ENCODE results near the gene NLGN4X.
A peak's percentile ranks its signal among the peaks of the same experiment; 100 is the strongest.

Gene NLGN4X

DNA sequence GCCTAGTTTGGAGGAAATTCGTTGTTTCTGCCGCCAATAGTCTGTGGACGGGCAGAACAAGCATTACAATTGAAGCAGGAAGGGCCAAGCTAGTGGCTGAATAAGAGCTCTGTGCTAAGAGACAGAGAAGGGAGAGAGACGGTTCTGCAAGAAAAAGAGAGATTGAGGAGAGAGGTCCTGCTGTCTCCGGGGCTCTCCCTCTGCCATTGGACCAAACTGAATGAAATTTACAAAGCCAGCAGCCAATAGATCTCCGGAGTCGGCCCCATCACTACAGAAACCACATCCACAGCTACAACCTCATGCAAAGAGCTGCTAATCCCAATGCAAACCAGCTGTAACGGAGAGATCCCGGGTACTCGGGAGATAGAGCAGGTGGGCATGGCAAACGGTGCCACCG lies at the start of gene NLGN4X:
NLGN4X (minus strand) TSS at position 148 of the 400 bp plus-strand sequence. CDS start 77,401 bp downstream, outside the sequence.
- no peak for DNase-seq (ENCODE audit: low spot score)

- no peak for DNase-seq (ENCODE audit: low spot score)
Measured at GRCh38 chrX:6266041-6266440, 37.4 kb upstream of the NLGN4X start.

DNA sequence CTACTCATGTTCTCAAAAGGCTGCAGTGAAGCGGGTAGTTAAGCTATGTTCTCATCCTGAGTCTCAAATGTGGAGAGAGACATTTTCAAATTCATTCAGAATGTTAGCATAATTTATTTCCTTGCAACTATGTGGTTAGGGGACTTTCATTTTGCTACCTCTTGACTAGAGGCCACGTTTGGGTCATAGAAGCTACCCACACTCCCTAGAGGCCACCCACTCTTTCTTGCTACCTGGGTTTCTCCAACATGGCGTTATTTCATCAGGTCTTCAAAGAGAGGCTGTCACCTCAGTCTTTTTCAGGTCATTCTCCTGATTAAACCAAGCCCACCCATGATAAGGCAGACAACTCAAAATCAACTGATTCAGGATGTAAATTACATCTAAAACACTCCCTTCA lies 34.3 kb upstream of the NLGN4X start:
- DNase-seq (ENCODE audit: low spot score) = no peak

- DNase-seq (ENCODE audit: low spot score) = no peak
Measured at GRCh38 chrX:6257025-6257424, 28.4 kb upstream of the NLGN4X start.

- no peak for DNase-seq (ENCODE audit: low spot score)
Measured at GRCh38 chrX:6244666-6245065, 16.0 kb upstream of the NLGN4X start.

- no peak for DNase-seq (ENCODE audit: low spot score)
Measured at GRCh38 chrX:6238576-6238975, 9.9 kb upstream of the NLGN4X start.

DNA sequence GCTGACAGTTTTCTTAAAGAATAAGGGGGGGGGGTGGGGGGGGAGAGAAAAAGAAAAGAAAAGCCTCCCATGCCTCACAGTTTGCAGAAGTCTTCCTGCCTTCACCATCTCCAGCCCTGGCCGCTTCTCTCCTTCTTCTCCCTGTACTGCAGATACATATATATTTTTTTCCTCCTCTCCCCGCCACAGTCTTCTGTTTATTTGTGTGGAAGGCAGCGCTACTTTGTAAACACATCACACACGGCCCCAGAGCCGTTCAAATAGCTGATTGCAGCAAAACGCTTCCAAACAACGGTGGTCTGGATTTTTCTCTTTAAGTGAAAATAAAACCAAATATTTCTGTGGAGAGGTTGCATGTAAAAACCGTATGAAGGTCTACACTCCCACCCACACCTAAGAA lies 732 bp downstream of the NLGN4X start:
- no peak for DNase-seq (ENCODE audit: low spot score)

- DNase-seq (ENCODE audit: low spot score) = no peak
Measured at GRCh38 chrX:6227453-6227835, 1.2 kb downstream of the NLGN4X start.

DNA sequence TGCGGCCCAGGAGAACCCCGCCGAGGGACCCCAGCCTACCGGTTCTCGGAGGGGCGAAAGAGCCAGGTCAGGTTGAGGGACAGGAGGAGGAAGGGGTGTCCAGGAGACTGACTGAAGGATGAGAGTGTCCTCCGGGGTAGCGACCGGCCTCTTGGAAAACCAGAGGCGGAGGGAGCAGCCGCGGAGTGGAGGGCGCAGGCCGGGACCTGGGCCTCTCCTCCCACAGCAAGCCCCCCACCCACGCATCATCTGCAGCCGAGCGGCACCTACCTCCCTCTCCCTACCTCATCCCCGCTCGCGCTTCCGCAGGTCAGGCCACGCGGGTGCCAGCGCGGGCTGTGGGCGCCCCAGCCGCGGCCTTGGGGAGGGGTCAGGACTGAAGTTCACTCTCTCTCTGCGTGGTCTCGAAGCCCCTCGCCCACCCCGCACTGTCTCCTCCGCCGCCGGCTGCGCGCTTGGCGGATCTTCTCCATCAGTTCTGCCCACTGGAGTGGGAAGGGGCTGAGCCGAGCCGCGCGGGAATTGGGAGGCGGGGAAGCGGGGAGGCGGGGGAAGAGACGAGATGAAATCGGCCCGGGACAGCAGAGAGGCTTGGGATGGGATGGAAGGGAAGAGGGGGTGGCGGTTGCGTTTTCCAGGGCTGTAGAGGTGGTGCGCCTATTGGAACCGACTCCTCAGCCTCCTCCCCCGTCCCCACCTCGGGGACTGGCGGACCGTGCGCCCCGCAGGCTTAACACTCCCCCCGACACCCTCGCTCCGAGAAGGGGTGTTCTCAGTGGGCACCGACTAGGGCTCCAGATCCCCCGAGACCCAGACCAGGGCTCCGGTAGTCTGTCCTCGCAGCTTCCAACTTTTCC lies 1.8 kb downstream of the NLGN4X start:
- no peak for DNase-seq (ENCODE audit: low spot score)

- no peak for DNase-seq (ENCODE audit: low spot score)
Measured at GRCh38 chrX:6225911-6226595, 2.6 kb downstream of the NLGN4X start.

GRCh38 chrX:6225288-6225910 lies 3.3 kb downstream of the NLGN4X start:
- no peak for DNase-seq (ENCODE audit: low spot score)

- DNase-seq (ENCODE audit: low spot score) = no peak
Measured at GRCh38 chrX:6223516-6223915, 5.2 kb downstream of the NLGN4X start.

DNA sequence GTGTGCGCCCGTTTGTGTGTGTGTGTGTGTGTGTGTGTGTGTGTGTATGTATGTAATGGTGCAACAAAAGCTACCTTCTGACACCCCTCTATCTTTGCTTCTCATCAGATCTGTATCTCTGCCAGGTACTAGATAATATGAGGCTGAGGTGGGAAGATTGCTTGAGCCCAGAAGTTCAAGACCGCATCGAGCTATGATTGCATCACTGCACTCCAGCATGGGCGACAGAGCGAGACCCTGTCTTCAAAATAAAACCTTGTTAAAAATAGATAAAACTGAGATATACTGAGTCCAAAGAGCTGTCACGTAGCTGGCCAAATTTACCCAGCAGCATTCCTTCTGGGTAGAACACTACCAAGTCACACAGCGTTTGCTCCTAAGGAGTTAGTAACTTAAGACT lies 18.4 kb downstream of the NLGN4X start:
- no peak for DNase-seq (ENCODE audit: low spot score)

DNA sequence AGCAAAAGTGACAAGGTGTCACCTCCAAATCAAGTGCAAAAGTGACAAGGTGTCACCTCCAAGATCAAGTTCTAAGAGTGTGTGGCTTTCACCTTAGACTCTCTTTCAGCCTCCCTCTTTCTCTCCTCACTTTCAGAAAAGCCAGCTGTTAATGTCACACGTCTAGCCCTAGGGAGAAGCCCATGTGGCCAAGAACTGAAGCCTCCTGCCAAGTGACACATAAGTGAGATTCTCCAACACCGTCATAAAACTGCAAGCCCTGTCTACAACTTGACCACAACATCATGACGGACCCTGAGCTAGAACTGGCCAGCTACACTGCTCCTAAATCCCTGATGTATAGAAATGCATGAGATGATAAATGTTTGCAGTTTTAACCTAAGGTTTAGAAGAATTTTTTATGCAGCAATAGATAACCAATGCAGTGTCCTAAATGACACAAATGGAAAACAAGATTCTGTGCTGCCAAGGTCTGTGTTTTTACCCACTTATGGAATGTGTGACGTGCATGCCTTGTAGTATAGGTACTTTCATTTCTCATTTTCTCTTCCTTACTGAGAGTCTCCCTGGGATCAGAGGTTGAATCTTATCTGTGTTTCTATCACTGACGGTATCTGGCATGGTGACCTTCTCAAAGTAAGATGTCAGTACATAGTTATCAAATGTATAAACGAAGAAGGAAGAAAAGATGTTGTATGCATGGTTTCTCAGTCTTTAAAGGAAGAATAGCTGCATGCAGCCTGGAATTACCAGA lies 25.0 kb downstream of the NLGN4X start:
- no peak for DNase-seq (ENCODE audit: low spot score)

DNA sequence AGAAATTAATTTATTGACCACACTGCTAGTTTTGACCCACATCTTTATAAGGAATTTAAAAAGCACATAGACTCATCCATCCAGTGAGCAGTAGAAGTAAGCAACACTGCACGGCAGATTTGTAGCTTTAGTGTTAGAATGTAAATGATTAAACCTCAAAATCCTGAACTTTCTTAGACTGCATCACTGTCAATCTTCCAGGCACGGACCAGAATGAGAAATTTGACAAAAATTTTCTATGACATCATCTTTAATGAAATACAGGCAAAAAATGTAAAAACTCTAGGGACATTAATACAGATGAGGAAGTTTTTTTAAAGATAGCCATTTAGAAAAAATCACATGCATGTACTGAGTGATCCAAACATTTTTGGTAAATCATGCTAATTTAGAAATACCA lies 29.2 kb downstream of the NLGN4X start:
- no peak for DNase-seq (ENCODE audit: low spot score)

GRCh38 chrX:6187256-6187655 lies 41.4 kb downstream of the NLGN4X start:
- DNase-seq (ENCODE audit: low spot score) = no peak

DNA sequence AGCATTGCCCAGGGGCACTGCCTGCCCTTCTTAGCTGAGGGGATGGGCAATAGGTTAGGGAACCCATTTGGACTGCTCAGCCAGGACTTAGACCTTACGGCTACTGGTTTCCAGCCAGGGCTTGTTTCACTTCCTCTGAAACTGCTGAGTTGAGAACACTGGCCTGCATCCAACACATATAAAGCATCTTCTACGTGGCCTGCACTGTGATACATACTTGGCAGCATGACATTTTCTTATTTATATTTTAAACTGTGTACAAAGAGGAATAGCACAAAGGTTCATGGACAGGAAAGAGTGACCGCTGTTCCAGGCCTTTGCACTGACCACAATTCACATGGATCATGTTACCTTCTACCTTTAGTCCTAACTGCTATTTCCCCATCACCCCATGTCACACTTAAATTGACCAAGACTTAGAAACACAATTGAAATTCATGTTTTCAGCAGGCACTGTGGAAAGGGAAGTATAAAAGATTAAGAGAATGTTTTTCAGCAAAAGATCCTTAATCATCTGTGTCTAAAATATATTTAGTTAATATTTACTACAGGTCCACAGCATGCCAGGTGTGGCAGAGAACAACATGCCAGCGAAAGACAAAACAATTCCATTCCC lies 43.7 kb downstream of the NLGN4X start:
- peak; percentile 1 for DNase-seq (ENCODE audit: low spot score)

GRCh38 chrX:6175914-6176313 lies 52.8 kb downstream of the NLGN4X start:
- DNase-seq (ENCODE audit: low spot score) = no peak

- DNase-seq (ENCODE audit: low spot score) = no peak
Measured at GRCh38 chrX:6170424-6170823, 58.2 kb downstream of the NLGN4X start.

- no peak for DNase-seq (ENCODE audit: low spot score)
Measured at GRCh38 chrX:6169407-6169806, 59.3 kb downstream of the NLGN4X start.

DNA sequence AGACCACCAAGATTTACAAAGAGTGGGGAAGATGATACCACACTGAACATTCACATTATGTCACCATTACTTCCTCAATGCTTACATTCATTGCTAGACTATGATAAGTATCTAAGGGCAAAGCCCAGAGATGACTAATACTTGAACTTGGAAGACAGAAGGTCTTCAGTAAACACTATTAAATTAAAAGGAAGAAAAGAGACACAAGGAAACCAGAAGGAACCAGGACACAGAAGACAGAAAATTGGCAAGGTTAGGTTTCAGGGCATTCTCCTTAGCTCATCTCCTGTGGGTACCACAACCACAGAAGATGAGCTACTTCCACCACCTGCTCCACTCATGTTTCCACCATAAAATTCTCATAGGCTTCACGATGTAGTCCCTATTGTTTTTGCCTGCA lies 64.9 kb downstream of the NLGN4X start:
- no peak for DNase-seq (ENCODE audit: low spot score)

DNA sequence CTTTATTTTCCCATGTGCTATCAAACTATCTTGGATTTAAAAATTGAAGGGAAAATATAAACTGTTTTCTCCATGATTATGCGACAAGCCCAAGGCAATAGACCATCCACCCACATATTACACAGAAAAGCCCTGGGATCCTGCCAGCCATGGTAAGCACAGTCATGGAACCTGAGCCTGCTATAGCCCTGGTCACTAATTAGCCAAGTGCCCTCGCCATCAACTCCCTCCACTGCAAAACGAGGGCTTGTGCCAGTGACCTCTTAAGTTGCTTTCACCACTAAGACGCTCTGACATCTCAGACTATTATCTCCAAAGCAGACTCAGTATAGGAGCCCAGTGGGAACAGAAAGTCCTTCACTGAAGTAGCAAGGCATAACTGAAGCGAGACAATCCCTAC lies 69.2 kb downstream of the NLGN4X start:
- no peak for DNase-seq (ENCODE audit: low spot score)

All from NAMALWA (cell line).